Measurements from ENCODE around the gene ADCY1.

ADCY1 gene

DNA sequence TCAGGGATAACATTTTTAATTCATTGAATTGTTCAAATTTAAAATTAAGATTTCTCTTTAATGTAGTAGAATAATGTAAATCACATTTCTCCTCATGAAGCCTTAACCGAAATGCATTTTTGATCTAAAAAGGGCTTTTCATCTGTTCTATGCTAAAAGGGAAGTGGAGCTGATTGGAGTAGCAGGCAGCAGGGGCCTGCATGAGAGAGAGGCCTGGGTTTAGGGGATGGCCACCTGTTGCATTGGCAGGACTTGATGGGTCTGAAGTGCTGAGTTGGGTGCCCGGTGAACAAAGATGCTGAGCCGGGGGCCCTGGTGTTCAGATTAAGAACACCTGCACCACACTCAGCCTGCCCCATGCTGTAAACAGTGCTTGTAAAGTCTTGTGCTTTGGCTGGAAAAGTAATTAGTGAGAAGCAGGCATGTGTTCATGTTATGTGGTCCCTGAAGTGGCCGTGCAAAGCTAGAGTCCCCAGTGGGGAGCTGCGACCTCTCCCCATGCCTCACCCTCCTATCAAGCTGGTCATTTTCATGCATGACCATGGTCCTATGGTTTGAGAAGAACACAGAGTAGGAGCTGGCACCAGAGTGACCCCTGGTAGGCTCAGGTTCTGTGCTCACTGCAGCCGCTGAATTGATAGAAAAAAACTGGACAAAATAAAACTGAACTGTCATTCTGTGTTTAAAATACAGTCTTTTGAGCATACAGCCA, 124.3 kb downstream of the ADCY1 start:
- DNase-seq = no peak

DNA sequence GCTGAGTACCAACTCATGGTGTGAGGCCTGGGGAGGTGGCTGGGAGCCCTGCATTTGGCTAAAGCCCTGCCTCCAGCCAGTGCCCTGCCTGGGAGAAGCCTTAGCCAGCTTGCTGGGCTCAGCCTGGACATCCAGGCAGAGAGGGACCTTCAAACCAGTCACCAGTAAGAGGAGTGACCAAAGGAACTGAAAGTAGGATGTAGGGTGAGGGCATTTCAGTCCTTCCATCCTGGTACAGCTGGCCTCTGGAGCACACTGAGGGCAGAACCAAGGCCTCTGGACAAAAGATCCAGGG, 124.8 kb downstream of the ADCY1 start:
- no peak for DNase-seq

DNA sequence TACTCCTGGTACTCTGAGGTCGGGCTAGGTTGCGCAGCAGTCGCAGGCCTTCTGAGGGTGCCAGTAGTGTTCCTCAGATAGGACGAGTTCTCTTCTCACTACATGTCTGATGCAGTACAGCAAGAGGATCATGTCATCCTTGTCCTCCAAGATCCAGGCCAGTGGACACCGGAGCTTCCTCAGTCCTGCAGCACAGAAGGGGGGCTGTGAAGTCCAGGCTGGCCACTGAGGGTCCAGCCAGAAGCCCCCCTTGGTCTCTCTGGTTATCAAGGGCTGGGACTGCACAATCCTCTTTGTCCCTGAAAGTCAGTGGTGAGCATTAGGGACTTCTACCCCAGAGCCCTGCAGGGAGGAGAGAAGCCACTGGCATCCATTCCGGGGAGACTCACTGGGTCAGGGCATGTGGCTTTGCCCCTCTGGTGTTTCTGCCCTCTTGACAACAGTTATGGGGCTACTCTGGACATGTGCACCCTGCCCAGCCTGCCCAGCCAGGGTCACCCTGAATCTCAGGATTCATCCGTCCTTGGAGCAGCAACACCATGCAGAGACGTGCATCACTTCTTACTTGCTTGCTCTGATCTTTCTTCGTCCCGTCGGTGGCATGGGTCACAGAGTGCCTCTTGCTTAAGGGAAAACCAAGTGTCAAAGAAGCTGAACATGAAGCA, 125.7 kb downstream of the ADCY1 start:
- no peak for DNase-seq

DNA sequence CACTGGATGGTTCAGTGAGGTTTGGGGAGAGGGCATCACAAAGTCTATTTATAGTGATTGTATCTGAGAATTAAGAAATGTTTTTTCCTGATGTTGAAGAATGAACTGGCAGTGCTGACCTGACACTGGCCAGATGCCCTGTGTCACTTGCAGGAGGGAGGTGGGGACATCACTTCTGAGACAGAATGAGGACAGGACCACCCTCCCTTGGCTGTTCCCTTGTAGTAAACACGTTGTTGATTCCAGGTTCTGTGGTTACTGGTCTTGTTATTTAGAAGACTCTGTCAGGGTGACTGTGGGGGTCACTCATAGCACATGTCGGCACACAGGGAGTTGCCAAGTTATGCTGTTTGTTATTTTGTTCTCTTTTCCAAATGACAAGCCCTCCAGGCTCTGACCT, 126.4 kb downstream of the ADCY1 start:
- DNase-seq = no peak

DNA sequence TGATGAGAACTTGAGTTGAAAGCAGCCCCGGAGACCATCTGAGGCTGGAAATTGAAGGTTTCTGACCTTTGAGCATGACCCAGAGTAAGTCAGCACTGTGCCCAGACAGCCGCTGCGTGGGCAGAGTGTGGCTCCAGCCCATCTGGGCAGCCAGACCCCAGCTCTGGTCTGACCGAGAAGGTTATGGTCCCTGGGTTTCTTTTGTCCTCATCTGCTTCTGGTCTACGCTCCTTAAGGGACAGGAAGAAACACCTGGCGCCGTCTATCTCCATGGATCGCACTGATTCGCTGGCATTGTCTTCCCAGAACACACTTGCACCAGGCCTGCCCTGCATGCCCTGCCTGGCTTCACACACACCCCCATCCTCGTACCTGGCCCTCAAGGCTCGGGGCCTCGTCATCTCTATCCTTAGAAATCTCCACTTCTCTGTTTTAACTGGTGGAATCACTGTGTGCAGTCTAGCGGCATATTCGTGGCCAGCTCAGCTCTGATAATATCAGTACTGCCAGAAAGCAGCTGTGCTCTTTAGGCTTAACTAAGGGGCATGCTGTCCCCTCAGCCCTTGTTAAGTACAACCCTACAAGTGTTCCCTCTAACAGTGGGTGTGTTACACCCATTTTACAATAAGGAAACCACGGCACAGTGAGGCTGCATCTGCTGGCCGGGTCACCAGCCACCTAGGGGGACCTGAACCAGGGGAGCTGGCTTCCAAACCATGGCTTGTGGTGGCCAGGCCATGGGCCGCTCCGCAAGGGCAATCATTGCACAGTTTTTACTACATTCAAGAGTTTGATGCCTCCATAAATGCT, 127.7 kb downstream of the ADCY1 start:
- no peak for DNase-seq

DNA sequence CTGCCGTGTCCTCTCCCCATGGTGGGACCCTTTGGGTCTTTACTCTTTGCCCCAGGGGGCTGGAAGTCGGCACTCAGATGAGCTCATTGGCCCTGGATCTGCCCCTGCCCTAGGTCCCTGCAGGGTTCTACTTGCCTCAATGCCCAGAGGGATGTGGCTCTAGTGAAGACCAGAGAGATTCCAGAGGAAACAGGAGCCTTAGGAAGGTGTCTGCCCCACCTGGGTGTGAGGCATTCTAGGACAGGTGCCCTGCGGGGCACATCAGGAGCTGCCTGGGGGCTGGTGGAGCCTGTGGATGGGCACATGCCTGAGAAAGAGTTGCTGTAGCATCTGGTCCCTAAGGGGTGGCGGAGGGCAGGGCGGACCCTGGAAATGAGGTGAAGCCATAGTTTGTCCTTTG, 128.6 kb downstream of the ADCY1 start:
- DNase-seq = no peak

DNA sequence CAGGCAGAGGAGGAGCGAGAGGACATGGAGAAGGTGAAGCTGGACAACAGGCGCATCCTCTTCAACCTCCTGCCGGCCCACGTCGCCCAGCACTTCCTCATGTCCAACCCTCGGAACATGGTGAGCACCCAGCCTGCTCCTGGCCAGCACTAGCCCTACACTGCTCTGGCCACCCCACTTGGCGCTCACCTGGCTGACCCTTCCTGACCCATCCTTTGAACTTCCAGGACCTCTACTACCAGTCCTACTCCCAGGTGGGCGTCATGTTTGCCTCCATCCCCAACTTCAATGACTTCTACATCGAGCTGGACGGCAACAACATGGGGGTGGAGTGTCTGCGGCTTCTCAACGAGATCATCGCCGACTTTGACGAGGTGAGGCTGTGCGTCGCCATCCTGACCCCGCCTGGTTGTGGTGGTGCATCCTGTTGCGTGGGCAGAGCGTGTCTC, 129.2 kb downstream of the ADCY1 start:
- DNase-seq = no peak

DNA sequence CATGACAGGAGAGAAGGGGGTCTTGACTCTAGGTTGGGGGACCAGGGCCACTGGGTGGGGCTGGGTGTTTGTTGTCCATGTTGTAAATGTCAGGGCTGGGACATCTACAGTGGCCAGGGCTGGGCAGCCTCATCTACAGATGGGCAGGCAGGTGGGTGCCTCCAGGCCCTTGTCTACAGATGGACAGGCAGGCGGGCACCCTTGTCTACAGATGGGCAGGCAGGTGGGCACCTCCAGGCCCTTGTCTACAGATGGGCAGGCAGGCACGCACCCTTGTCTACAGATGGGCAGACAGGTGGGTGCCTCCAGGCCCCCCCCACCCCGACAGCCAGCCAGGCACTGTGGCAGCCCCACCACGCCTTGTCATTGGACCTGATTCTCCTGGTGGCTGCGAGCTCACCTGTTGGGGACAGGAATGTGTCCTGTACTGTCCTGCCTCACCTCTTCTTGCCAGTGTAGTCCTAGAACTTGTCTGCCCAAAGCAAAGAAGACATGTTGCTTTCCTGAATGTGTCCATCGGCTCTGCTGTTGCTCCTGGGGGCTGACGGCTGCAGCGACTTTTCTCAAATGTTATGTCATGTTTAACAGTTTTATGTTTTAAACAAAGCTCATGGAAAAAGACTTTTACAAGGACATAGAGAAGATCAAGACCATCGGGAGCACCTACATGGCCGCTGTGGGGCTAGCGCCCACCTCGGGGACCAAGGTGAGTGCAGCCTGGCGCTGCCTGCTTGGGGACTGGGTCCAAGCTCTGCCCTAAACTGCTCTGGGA, 129.9 kb downstream of the ADCY1 start:
- no peak for DNase-seq

DNA sequence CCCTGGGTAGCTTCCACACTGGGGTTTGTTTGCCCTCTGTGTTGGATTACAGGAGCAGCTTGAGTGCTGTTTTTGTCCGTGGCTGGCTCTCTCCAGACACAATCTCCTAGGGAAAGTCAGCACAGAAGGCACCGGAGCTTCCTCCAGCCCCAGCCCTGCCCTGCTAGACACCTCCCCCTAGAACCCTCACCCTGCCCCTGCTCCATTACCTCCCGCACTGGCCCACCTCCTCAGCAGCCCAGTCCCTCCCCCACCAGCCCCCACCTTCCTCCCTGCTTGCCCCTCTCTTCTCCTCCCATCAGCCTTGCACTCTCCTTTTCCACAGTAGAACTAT, 130.5 kb downstream of the ADCY1 start:
- DNase-seq = no peak

DNA sequence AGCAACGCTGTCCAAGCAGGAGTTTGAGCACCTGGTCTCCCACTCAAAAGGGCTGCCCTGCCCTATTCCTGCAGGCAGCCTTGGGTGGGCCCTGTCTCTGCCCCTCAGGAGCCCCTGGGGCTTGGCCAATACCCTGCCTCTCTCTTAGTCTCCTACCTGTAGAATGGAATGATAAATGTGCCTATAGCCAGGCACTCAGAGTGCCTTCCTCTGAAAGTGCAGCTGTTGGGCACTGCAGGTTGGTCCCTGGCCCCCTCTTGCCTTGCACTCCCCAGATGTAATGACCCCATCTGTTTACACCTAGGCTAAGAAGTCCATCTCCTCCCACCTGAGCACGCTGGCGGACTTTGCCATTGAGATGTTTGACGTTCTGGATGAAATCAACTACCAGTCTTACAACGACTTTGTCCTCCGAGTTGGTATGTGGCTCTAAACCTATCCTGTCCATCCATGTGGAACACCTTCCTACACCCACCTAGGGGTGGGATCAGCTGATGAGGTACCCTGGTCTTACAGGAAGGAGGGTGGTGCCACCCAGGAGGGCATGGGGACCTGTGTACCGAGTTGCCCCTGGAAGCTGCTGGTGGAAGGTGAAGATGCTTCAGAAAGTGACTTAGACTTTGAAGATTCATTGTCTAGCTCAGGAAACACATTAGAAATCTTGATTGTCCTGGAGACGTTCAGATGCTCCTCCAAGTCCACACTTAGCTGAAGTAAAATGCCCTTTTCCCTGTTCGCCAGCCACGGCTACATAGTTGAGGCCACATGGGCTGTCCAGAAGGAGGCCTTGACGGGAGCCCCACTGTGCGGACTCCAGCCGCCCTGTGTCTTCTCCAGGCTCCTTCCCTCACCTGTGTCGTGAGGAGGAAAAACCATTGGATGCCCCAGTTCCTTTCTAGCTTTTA, 134.1 kb downstream of the ADCY1 start:
- DNase-seq = no peak

DNA sequence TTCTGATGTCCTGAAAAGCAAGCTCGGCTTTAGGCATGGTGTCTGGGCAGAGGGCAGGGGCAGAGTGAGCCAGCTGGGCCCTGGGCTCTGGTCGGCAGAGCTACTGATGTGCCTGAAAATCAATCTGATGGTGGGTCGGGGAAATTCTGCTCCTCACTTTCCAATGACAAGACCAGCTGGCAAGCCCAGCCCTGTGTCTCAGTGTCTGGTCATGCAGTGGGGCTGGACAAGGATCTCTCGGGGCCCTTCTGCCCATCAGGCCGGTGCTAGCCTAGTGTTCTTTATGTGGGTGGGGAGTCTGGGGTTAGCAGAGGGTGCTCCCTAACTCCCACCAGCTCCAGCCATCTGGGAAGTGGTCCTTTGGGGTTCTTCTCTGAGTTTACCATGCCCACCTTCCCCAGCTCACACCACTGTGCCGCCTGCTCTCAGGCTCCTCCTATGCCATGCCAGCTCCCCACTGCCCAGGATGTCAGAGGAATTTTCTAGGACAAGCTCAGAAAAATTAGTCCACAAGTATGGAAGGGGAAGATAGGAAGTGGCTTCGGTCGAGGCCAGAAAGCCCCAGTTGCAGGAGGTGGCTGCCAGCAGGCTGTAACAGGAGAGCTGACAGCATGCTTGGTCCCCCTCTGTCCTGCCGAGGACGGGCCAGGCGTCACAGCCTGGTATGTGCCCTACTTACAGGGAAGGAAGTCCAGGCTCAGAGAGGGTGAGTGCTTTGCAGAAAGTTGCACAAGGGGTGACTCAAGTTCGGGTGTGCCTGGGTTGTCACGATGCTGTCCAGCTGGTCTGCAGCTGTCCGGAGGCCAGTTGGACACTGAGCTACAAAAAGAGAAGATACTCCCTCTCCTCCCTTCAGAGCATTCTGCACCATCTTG, 135.2 kb downstream of the ADCY1 start:
- no peak for DNase-seq

DNA sequence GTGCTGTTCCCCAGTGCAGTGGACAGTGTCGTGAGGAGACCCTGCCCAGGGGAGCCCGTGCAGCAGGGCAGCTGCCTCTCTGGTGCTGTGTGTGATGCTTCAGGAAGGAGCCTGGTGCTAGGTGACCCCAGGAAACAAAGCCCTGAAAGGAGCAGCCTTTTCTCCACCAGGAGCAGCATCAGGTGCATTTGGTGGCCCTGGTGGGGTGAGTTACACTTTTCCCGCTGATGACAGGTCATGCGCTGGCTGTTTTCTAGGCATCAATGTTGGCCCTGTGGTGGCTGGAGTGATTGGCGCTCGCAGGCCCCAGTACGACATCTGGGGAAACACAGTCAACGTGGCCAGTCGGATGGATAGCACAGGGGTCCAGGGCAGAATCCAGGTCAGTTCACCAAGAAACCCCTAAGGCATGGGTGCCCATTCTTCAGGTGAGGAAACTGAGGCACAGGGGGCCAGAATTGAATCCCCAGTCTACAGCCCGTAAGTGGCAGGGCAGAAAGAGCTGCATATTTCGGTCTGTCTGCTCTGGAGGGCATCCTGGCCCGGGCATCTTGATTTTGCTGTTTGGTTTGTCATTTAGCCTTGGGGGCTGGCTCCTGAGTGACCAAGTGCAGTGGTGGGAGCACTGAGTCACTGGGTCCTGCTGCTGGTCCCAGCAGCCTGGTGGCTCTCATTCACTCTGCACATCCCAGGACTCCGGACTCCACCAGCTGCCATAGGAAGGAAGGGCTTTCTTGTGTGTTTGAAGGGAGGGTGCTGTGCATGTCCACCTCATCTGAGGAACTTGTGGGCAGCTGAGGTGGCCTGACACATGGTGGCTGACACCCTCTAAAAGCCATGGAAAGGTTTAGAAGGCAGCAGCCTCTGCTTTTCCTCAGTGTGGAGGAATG, 136.3 kb downstream of the ADCY1 start:
- DNase-seq = no peak

DNA sequence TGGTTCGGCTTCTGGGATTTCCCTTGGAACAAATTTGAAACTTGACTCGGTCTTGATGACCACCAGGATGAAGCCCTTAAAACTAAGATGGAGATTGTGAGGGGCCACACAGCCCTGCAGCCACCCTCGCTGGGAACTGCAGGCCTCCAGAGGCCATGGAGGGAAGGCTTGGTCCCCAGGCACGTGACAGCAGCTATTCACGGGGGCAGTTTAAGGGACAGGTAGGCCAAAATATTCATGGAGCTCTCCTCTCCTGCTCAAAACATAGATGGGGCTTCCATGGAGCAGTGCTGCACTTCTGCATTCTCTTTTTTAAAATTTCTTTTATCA, 137.0 kb downstream of the ADCY1 start:
- DNase-seq = no peak

DNA sequence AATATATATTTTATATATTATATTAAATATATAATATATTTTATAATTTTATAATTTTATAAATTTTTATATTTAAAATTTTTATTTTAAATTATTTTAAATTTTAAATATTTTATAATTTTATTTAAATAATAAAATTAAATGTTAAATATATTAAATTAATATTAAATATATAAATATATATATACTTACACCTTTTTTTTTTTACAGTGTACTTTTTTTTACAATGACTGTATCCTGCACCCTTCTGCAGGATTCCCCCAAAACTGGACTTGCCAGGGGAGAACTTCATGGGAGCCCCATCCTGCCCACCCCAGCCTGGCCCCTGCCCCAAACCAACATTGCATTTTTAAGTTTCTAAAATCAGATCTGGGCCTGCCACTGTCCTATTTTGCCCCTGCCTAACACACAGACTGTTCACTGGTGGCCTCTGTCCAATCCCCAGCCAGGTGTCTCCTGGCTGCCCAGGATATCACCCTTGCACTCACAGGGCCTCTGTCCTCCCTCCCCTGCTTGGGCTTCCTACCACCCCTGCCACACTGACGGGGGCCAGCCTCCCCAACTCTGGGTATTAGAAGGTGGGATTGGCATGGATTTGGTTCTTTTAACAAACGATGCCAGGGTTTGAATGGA, 138.0 kb downstream of the ADCY1 start:
- no peak for DNase-seq

DNA sequence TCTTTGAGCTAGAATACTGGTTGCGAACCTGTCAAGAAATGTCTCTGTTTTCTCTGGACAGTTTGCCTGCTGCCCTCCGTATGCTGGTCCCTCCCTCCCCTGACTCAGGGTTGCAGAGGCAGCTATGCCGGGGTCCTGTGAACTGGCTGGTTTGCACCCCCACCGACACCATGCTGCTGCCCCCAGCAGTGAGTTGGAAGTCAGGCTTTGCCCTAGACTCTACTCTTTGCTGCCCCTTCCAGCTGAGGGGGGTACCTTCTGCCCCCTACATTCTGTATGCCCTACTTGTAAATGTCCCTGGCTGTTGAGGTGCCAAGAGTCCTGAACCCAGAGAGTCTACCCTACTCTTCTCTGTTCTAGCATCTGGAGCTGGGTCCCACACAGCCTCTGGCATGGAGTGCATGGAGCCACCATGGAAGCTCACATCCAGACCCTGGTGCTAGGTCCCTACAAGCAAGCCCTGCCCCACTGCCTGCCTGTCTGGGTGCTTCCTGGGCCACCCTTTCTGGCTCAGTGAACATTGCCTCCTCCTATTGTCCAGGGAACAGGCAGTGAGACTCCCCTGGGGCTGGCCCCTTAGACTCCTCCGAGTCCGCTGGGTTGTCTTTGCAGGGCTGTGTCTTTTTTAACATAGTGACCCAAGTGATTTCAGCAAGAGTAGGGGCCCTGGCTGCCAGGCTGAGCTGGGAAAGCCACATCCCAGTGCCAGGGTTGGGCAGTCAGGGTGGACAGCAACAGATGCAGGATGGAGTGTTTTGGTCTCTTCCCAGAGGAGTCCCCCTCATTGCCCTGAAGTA, 138.9 kb downstream of the ADCY1 start:
- no peak for DNase-seq

DNA sequence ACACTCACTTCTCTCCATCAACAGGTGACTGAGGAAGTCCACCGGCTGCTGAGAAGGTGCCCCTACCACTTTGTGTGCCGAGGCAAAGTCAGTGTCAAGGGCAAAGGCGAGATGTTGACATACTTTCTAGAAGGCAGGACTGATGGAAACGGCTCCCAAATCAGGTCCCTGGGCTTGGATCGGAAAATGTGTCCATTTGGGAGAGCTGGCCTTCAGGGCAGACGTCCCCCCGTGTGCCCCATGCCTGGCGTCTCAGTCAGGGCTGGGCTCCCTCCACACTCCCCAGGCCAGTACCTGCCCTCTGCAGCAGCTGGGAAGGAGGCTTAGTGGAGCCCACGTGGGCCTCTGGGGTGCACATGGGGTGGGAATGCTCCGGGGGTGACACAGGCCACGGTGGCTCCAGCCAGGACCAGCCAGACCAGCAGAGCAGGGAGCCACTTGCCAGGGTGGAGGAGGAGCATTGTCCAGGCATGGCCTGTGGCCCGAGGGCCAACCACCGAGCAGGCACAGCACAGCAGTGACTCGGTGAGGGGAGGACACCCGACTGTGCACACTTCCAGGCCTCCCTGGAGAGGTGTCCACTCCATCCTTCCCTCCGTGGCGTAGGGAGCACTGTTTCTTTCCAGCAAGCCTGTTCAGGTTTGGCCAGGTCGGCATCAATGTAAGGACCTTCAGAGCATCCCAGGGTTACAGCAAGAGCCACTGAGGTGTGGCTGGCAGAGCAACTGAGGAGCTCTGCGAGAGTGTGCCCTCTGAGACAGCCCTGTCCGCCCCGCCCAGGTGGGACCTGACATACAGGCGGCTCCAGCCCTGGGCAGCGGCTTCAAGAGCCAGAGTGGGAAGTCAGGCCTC, 139.7 kb downstream of the ADCY1 start:
- no peak for DNase-seq

DNA sequence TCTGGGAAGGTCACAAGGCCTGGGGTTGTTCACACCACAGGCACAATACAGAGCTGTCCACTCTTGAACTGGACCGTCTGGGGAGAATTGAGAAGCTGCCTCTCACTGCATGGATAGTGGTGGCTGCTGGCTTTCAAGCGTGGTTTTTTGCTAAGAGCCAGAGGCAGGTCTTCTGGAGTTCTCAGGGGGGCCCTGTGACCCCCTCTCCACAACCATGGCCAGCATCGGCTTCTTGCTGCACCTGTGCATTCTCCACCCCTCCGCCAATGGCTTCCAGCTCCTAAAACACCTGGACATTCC, 140.3 kb downstream of the ADCY1 start:
- DNase-seq = no peak

Data from activated gamma-delta T cell (primary cell).